Measurements from ENCODE around the gene BEGAIN.
A peak's percentile ranks its signal among the peaks of the same experiment; 100 is the strongest.

Gene BEGAIN

GRCh38 chr14:100573757-100574641 lies 13.2 kb downstream of the BEGAIN start:
- Mint-ChIP-seq H3K4me3 (no peak overlapping the region), H3K4me1 (peaks cover 29% of the 10 kb centered on the region), H3K36me3 (no peaks in the 10 kb centered on the region), H3K27me3 (peaks cover 59% of the 10 kb centered on the region), H3K9me3 (no peaks in the 10 kb centered on the region), H3K27ac (no peak overlapping the region)
- no peak for ATAC-seq

- H3K36me3 Mint-ChIP-seq, result no peaks in the 10 kb centered on the region
- H3K9me3 Mint-ChIP-seq, result no peaks in the 10 kb centered on the region
- no peak overlapping the region for H3K4me3 Mint-ChIP-seq
- H3K27me3 Mint-ChIP-seq, result peaks cover 60% of the 10 kb centered on the region
- H3K27ac Mint-ChIP-seq, result no peak overlapping the region
- H3K4me1 Mint-ChIP-seq, result peaks cover 29% of the 10 kb centered on the region
- ATAC-seq, result no peak
These were observed 14.0 kb downstream of the BEGAIN start for GRCh38 chr14:100573002-100573756.

GRCh38 chr14:100572543-100572942 lies 14.7 kb downstream of the BEGAIN start:
- Mint-ChIP-seq H3K36me3 (no peaks in the 10 kb centered on the region), H3K27ac (no peak overlapping the region), H3K4me1 (peaks cover 29% of the 10 kb centered on the region), H3K4me3 (no peak overlapping the region), H3K27me3 (peaks cover 60% of the 10 kb centered on the region), H3K9me3 (no peaks in the 10 kb centered on the region)
- ATAC-seq, result no peak

- peaks cover 33% of the 10 kb centered on the region for H3K4me1 Mint-ChIP-seq
- H3K27me3 Mint-ChIP-seq, result peaks cover 65% of the 10 kb centered on the region
- H3K36me3 Mint-ChIP-seq, result no peaks in the 10 kb centered on the region
- H3K9me3 Mint-ChIP-seq, result no peaks in the 10 kb centered on the region
- no peak overlapping the region for H3K27ac Mint-ChIP-seq
- no peak for ATAC-seq
- H3K4me3 Mint-ChIP-seq, result no peak overlapping the region
These were observed 15.4 kb downstream of the BEGAIN start for GRCh38 chr14:100571837-100572236.

GRCh38 chr14:100570726-100571454 lies 16.3 kb downstream of the BEGAIN start:
- Mint-ChIP-seq H3K4me1 (peaks cover 36% of the 10 kb centered on the region), H3K27ac (no peak overlapping the region), H3K36me3 (no peaks in the 10 kb centered on the region), H3K27me3 (peaks cover 73% of the 10 kb centered on the region), H3K9me3 (no peaks in the 10 kb centered on the region), H3K4me3 (no peak overlapping the region)
- no peak for ATAC-seq

- no peak overlapping the region for H3K27ac Mint-ChIP-seq
- H3K4me1 Mint-ChIP-seq, result peaks cover 36% of the 10 kb centered on the region
- H3K4me3 Mint-ChIP-seq, result no peak overlapping the region
These were observed 17.4 kb downstream of the BEGAIN start for GRCh38 chr14:100569734-100570286.

GRCh38 chr14:100568998-100569733 lies 18.1 kb downstream of the BEGAIN start:
- Mint-ChIP-seq H3K36me3 (no peaks in the 10 kb centered on the region), H3K9me3 (no peaks in the 10 kb centered on the region), H3K27me3 (peaks cover 84% of the 10 kb centered on the region), H3K4me1 (peaks cover 39% of the 10 kb centered on the region), H3K4me3 (peak overlapping the region; percentile 65), H3K27ac (no peak overlapping the region)
- ATAC-seq, result no peak

More at GRCh38 chr14:100569734-100570286, 17.4 kb downstream of the BEGAIN start:
- H3K9me3 Mint-ChIP-seq, result no peaks in the 10 kb centered on the region
- peaks cover 78% of the 10 kb centered on the region for H3K27me3 Mint-ChIP-seq
- ATAC-seq, result no peak
- no peaks in the 10 kb centered on the region for H3K36me3 Mint-ChIP-seq

GRCh38 chr14:100568164-100568997 lies 18.8 kb downstream of the BEGAIN start:
- Mint-ChIP-seq H3K4me3 (peak overlapping the region; percentile 39), H3K36me3 (no peaks in the 10 kb centered on the region), H3K27me3 (peaks cover 84% of the 10 kb centered on the region), H3K4me1 (peaks cover 45% of the 10 kb centered on the region), H3K9me3 (no peaks in the 10 kb centered on the region), H3K27ac (no peak overlapping the region)
- ATAC-seq, result no peak

- Mint-ChIP-seq H3K9me3 (no peaks in the 10 kb centered on the region), H3K27me3 (peaks cover 84% of the 10 kb centered on the region), H3K4me1 (peaks cover 45% of the 10 kb centered on the region), H3K27ac (no peak overlapping the region), H3K36me3 (no peaks in the 10 kb centered on the region), H3K4me3 (peak overlapping the region; percentile 31)
- no peak for ATAC-seq
These were observed 19.4 kb downstream of the BEGAIN start for GRCh38 chr14:100567877-100568163.

- peaks cover 41% of the 10 kb centered on the region for H3K4me1 Mint-ChIP-seq
- peaks cover 84% of the 10 kb centered on the region for H3K27me3 Mint-ChIP-seq
- no peaks in the 10 kb centered on the region for H3K36me3 Mint-ChIP-seq
- peak; percentile 5 for ATAC-seq
- peak overlapping the region; percentile 73 for H3K4me3 Mint-ChIP-seq
- no peaks in the 10 kb centered on the region for H3K9me3 Mint-ChIP-seq
- H3K27ac Mint-ChIP-seq, result no peak overlapping the region
These were observed 20.0 kb downstream of the BEGAIN start for GRCh38 chr14:100567009-100567876.

- Mint-ChIP-seq H3K27me3 (peaks cover 79% of the 10 kb centered on the region), H3K4me3 (peak overlapping the region; percentile 73), H3K4me1 (peaks cover 35% of the 10 kb centered on the region), H3K27ac (no peak overlapping the region), H3K9me3 (no peaks in the 10 kb centered on the region), H3K36me3 (no peaks in the 10 kb centered on the region)
- no peak for ATAC-seq
These were observed 20.6 kb downstream of the BEGAIN start for GRCh38 chr14:100566586-100566985.

GRCh38 chr14:100566119-100566518 lies 21.1 kb downstream of the BEGAIN start:
- Mint-ChIP-seq H3K4me3 (peak overlapping the region; percentile 44), H3K9me3 (no peaks in the 10 kb centered on the region), H3K27me3 (peaks cover 74% of the 10 kb centered on the region), H3K4me1 (peaks cover 35% of the 10 kb centered on the region), H3K27ac (no peak overlapping the region), H3K36me3 (no peaks in the 10 kb centered on the region)
- ATAC-seq, result no peak

GRCh38 chr14:100565650-100566049 lies 21.6 kb downstream of the BEGAIN start:
- no peaks in the 10 kb centered on the region for H3K36me3 Mint-ChIP-seq
- ATAC-seq, result no peak

More at GRCh38 chr14:100565650-100566049, 21.6 kb downstream of the BEGAIN start:
- no peaks in the 10 kb centered on the region for H3K9me3 Mint-ChIP-seq
- H3K27ac Mint-ChIP-seq, result no peak overlapping the region
- H3K4me1 Mint-ChIP-seq, result peaks cover 35% of the 10 kb centered on the region
- peaks cover 73% of the 10 kb centered on the region for H3K27me3 Mint-ChIP-seq
- H3K4me3 Mint-ChIP-seq, result no peak overlapping the region
